Stimulated activated CD4-positive, alpha-beta T cell treated with anti-CD3 and anti-CD28 coated beads, Interleukin-4, amount 100 ng/mL, for 4 hours (primary cell): Measurements from ENCODE around the gene SYCP3.
"Not testable (repeated sequence)": the region's sequence is repeated elsewhere in the genome, so short reads cannot be mapped to it uniquely, and the experiment has no call there.

Source experiments
- DNase-seq, 2 experiments: peaks; one replicate each; pipeline ENCODE4 v3.0.0-alpha.2; 2020

SYCP3 gene

GRCh38 chr12:101759396-101760047, 20.3 kb upstream of the SYCP3 start:
- no peak for DNase-seq

GRCh38 chr12:101750152-101750551, 10.9 kb upstream of the SYCP3 start:
- DNase-seq, result no peak

GRCh38 chr12:101749657-101750056, 10.4 kb upstream of the SYCP3 start:
- DNase-seq, result no peak

GRCh38 chr12:101748907-101749306, 9.6 kb upstream of the SYCP3 start:
- no peak for DNase-seq

- DNase-seq, result no peak
Measured at GRCh38 chr12:101747697-101748096, 8.4 kb upstream of the SYCP3 start.

GRCh38 chr12:101746661-101747060, 7.4 kb upstream of the SYCP3 start:
- no peak for DNase-seq

- no peak for DNase-seq
Measured at GRCh38 chr12:101746196-101746595, 6.9 kb upstream of the SYCP3 start.

- no peak for DNase-seq
Measured at GRCh38 chr12:101745481-101745880, 6.2 kb upstream of the SYCP3 start.

- no peak for DNase-seq
Measured at GRCh38 chr12:101743724-101744472, 4.6 kb upstream of the SYCP3 start.

- DNase-seq, result no peak
Measured at GRCh38 chr12:101743242-101743641, 4.0 kb upstream of the SYCP3 start.

- DNase-seq, result no peak
Measured at GRCh38 chr12:101740980-101741379, 1.7 kb upstream of the SYCP3 start.

- no peak for DNase-seq
Measured at GRCh38 chr12:101740566-101740965, 1.3 kb upstream of the SYCP3 start.

- no peak for DNase-seq
Measured at GRCh38 chr12:101737476-101737875, 1.8 kb downstream of the SYCP3 start.

GRCh38 chr12:101734482-101734881, 4.8 kb downstream of the SYCP3 start:
- DNase-seq, result not testable (repeated sequence)

- DNase-seq, result no peak
Measured at GRCh38 chr12:101733166-101733565, 6.1 kb downstream of the SYCP3 start.

- DNase-seq, result no peak
Measured at GRCh38 chr12:101732318-101732717, 6.9 kb downstream of the SYCP3 start.

- DNase-seq, result no peak
Measured at GRCh38 chr12:101729842-101730241, 9.4 kb downstream of the SYCP3 start.

GRCh38 chr12:101727098-101727497, 12.2 kb downstream of the SYCP3 start:
- DNase-seq, result no peak

GRCh38 chr12:101722392-101722791, 16.9 kb downstream of the SYCP3 start:
- no peak for DNase-seq

- no peak for DNase-seq
Measured at GRCh38 chr12:101720118-101720517, 19.1 kb downstream of the SYCP3 start.

GRCh38 chr12:101719566-101719965, 19.7 kb downstream of the SYCP3 start:
- no peak for DNase-seq

GRCh38 chr12:101714877-101715444, 24.3 kb downstream of the SYCP3 start:
- no peak for DNase-seq

- DNase-seq, result no peak
Measured at GRCh38 chr12:101713930-101714329, 25.3 kb downstream of the SYCP3 start.

- DNase-seq, result no peak
Measured at GRCh38 chr12:101713059-101713682, 26.1 kb downstream of the SYCP3 start.
